Endothelial cell (in vitro differentiated cells): ENCODE data around the gene ACTL6B. TPM values are rescaled to one million over a fixed set of nuclear protein-coding genes. Genes with fewer than 3 reads are reported as not detected.

Source experiments
- DNase-seq: peaks from one replicate; pipeline ENCODE4 v3.0.0; 2021; ENCODE audit warnings: low spot score
- H3K27ac Mint-ChIP-seq: one replicate; pipeline ENCODE4 v1.8.0; 2021; ENCODE audit warnings: mixed read lengths, inconsistent platforms; ENCODE audit not compliant: unreplicated experiment
- H3K27me3 Mint-ChIP-seq: one replicate; pipeline ENCODE4 v1.8.0; 2021; ENCODE audit warnings: mild to moderate bottlenecking, moderate library complexity, mixed read lengths, inconsistent platforms; ENCODE audit not compliant: unreplicated experiment
- H3K36me3 Mint-ChIP-seq: one replicate; pipeline ENCODE4 v1.8.0; 2021; ENCODE audit warnings: mild to moderate bottlenecking, low read depth, mixed read lengths, inconsistent platforms; ENCODE audit not compliant: unreplicated experiment
- H3K4me1 Mint-ChIP-seq: one replicate; pipeline ENCODE4 v1.8.0; 2021; ENCODE audit warnings: mild to moderate bottlenecking, mixed read lengths, inconsistent platforms; ENCODE audit not compliant: unreplicated experiment
- H3K4me3 Mint-ChIP-seq: one replicate; pipeline ENCODE4 v1.8.0; 2021; ENCODE audit warnings: mild to moderate bottlenecking, mixed read lengths, inconsistent platforms; ENCODE audit not compliant: unreplicated experiment
- H3K9me3 Mint-ChIP-seq: one replicate; pipeline ENCODE4 v1.8.0; 2021; ENCODE audit warnings: mixed read lengths, inconsistent platforms; ENCODE audit not compliant: unreplicated experiment
- total RNA-seq: library from RNA; stranded (reverse); fragmentation: NEBNext Ultra II Directional; extraction: Animal tissue kit (Norgen Biotek cat#: 25700); gene quantifications from one replicate; pipeline ENCODE4 v1.2.1, GENCODE V29; 2021; ENCODE audit not compliant: unreplicated experiment
- TF ChIP-seq, protein P1 (sequence below): fragments of 200-600 bp; sonication (generic); IDR thresholded peaks from one replicate; pipeline ENCODE4 v1.5.0; 2021; ENCODE audit warnings: antibody characterized with exemption; ENCODE audit not compliant: unreplicated experiment

Gene ACTL6B
- total RNA-seq, 1 donor from 2014 or later, result not detected

- no peak for DNase-seq
- Mint-ChIP-seq H3K27me3 (no peaks in the 10 kb centered on the region), H3K36me3 (no peaks in the 10 kb centered on the region), H3K27ac (no peak within 1 kb of the TSS), H3K9me3 (no peaks in the 10 kb centered on the region), H3K4me3 (no peak within 1 kb of the TSS), H3K4me1 (no peaks in the 10 kb centered on the region)
- TF ChIP-seq, protein P1, sequence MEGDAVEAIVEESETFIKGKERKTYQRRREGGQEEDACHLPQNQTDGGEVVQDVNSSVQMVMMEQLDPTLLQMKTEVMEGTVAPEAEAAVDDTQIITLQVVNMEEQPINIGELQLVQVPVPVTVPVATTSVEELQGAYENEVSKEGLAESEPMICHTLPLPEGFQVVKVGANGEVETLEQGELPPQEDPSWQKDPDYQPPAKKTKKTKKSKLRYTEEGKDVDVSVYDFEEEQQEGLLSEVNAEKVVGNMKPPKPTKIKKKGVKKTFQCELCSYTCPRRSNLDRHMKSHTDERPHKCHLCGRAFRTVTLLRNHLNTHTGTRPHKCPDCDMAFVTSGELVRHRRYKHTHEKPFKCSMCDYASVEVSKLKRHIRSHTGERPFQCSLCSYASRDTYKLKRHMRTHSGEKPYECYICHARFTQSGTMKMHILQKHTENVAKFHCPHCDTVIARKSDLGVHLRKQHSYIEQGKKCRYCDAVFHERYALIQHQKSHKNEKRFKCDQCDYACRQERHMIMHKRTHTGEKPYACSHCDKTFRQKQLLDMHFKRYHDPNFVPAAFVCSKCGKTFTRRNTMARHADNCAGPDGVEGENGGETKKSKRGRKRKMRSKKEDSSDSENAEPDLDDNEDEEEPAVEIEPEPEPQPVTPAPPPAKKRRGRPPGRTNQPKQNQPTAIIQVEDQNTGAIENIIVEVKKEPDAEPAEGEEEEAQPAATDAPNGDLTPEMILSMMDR, result no peak
These were observed 14.8 kb downstream of the ACTL6B start, which contains the start of gene TFR2 for GRCh38 chr7:100641463-100641859. Gene TFR2 (minus strand): TSS chr7:100641552. CDS start chr7:100641509, 43 bp downstream.

- H3K27me3 Mint-ChIP-seq, result no peaks in the 10 kb centered on the region
- DNase-seq, result no peak
- no peaks in the 10 kb centered on the region for H3K36me3 Mint-ChIP-seq
- TF ChIP-seq, protein P1, result no peak
- H3K4me1 Mint-ChIP-seq, result no peaks in the 10 kb centered on the region
- H3K27ac Mint-ChIP-seq, result no peak overlapping the region
- H3K9me3 Mint-ChIP-seq, result no peaks in the 10 kb centered on the region
- H3K4me3 Mint-ChIP-seq, result no peak overlapping the region
These were observed 15.5 kb downstream of the ACTL6B start for GRCh38 chr7:100640517-100641440.

DNA sequence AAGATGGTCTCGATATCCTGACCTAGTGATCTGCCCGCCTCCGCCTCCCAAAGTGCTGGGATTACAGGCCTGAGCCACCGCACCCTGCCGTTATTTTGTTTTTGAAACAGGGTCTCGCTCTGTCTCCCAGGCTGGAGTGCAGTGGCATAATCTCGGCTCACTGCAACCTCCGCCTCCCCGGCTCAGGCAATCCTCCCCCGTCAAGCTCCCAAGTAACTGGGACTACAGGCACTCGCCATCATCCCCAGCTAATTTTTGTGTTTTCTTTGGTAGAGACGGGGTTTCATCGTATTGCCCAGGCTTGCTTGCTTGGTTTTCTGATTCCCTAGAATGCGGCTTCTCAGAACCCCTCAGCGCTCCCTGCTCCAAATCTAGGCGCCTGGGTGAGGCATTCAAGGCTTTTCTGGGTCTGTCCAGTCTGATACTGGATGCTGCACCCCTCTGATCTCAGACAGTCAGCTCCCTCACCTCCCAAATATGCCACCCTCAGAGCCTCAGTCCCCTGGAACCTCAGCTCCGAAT is 16.2 kb downstream of the ACTL6B start:
- Mint-ChIP-seq H3K27ac (no peak overlapping the region), H3K27me3 (no peaks in the 10 kb centered on the region), H3K9me3 (no peaks in the 10 kb centered on the region), H3K4me1 (no peaks in the 10 kb centered on the region), H3K4me3 (no peak overlapping the region), H3K36me3 (no peaks in the 10 kb centered on the region)
- TF ChIP-seq, protein P1, result no peak
- DNase-seq, result no peak

DNA sequence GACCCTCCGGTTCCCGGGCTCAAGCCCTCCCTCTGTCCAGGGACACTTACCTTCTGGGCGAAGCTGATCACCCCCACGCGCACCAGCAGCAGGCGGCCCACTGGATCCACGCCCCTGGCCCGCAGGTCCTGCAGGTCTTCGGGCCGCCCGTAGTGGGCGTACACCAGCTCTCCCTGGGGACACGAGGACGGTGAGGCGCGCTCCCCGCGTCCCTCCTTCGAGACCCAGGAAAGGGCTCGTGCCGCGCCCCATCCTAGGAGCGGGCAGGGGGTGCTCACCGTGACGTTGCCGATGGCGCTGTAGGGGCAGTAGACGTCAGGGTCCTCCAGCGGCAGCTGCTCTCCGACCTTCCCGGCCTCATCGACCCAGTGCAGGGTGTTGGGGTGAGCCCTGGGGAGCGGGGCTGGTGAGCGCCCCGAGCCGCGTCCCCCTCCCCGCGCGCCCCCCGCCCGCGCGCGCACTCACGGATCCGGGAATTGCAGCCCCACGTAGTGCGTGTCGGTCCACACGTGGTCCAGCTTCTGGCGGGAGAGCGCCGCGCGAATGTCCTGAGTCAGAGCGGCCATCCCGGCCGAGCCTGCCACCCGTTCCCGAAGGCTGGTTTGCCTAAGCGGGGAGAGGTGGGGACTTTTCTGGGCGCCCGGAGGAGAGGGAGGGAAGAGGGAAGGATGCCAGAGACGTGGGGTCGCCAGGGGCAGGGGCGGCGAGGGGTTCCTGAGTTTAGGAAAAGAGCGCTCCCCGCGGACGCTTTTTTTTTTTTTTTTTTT is 23.1 kb downstream of the ACTL6B start:
- Mint-ChIP-seq H3K9me3 (no peaks in the 10 kb centered on the region), H3K4me3 (no peak overlapping the region), H3K27ac (no peak overlapping the region), H3K4me1 (peaks cover 6% of the 10 kb centered on the region), H3K27me3 (peaks cover 7% of the 10 kb centered on the region), H3K36me3 (no peaks in the 10 kb centered on the region)
- peak; percentile 50 for DNase-seq
- TF ChIP-seq, protein P1, result peak; percentile 31
